Osteoblast (primary cell): ENCODE measurements around the gene SRRT. TPM values are rescaled to one million over a fixed set of nuclear protein-coding genes. Genes with fewer than 3 reads are reported as not detected.

Experiments
- DNase-seq: peaks from one replicate; pipeline ENCODE4 v3.0.0; 2011; ENCODE audit warnings: low spot score, mixed read lengths; ENCODE audit not compliant: insufficient read length; ENCODE audit errors: missing footprints
- H2AFZ ChIP-seq: 2 replicates; pipeline ENCODE4 v1.6.0; 2011; ENCODE audit warnings: mild to moderate bottlenecking, low read length
- H3K27ac ChIP-seq: 2 replicates; pipeline ENCODE4 v1.5.1; 2011; ENCODE audit warnings: mild to moderate bottlenecking, low read depth, low read length, moderate library complexity
- H3K27me3 ChIP-seq: 2 replicates; pipeline ENCODE4 v1.6.0; 2012; ENCODE audit warnings: mild to moderate bottlenecking, control low read depth, inconsistent platforms, low read length, moderate library complexity; ENCODE audit not compliant: insufficient read depth
- H3K36me3 ChIP-seq: 2 replicates; pipeline ENCODE4 v1.5.1; 2011; ENCODE audit warnings: mild to moderate bottlenecking, low read length, control low read depth, moderate library complexity; ENCODE audit not compliant: insufficient read depth
- H3K4me1 ChIP-seq: 2 replicates; pipeline ENCODE4 v1.5.1; 2011; ENCODE audit warnings: mild to moderate bottlenecking, low read length, control low read depth, moderate library complexity; ENCODE audit not compliant: insufficient read depth
- H3K4me2 ChIP-seq: 2 replicates; pipeline ENCODE4 v1.6.0; 2011; ENCODE audit warnings: mild to moderate bottlenecking, low read length; ENCODE audit not compliant: insufficient read depth
- H3K4me3 ChIP-seq: fragments of 200-600 bp; sonication (generic); 3 replicates; pipeline ENCODE4 v1.5.1; 2012; ENCODE audit warnings: mild to moderate bottlenecking, low read length, inconsistent platforms; ENCODE audit not compliant: insufficient read depth
- H3K79me2 ChIP-seq: 2 replicates; pipeline ENCODE4 v1.6.0; 2012; ENCODE audit warnings: mild to moderate bottlenecking, low read length, control low read depth, inconsistent platforms; ENCODE audit not compliant: insufficient read depth
- H3K9me3 ChIP-seq: 2 replicates; pipeline ENCODE4 v1.5.1; 2011; ENCODE audit warnings: low read depth, low read length, control low read depth
- H4K20me1 ChIP-seq: 2 replicates; pipeline ENCODE4 v1.6.0; 2012; ENCODE audit warnings: mild to moderate bottlenecking, low read length, control low read depth; ENCODE audit not compliant: insufficient read depth
- total RNA-seq: library from RNA; depleted of rRNA; stranded (reverse); fragments of >200 nt; gene quantifications from 2 replicates; pipeline ENCODE4 v1.2.3, GENCODE V29; 2012
- TF ChIP-seq, protein P1 (sequence below): IDR thresholded peaks from 2 replicates; pipeline ENCODE4 v1.5.1; 2011; ENCODE audit warnings: mild to moderate bottlenecking, low read depth, low read length, moderate library complexity; ENCODE audit errors: extremely low read depth

SRRT gene
- total RNA-seq, 1 donor: 42.0 TPM

DNA sequence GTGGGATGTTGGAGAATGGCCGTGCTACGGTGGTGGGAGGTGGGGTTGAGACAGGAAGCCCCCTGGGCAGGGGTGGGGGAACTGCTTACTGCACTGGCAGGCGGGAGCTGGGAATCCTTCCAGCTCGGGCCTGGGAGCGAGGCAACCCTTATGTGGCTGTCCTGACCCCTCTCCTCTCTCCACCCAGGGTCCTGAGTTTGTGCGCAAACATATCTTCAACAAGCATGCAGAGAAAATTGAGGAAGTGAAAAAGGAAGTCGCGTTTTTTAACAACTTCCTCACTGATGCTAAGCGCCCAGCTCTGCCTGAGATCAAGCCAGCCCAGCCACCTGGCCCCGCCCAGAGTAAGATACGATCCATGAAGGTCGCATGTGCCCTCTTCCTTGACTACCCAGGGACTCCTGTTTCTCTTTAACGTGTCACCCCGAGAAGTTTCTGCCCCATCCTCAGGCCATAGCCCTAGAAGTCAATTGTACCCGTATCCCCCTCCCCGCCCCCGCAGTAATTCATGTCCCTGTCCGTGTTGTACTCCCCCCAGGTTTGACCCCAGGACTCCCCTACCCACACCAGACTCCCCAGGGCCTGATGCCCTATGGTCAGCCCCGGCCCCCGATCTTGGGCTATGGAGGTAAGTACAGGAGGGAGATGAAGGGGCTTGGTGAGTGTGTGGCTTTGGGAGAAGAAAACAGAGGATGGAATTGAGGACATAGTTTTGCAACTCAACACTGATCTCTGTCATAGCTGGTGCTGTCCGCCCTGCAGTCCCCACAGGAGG, 12.8 kb downstream of the SRRT start:
- peaks cover 7% of the 10 kb centered on the region for H4K20me1 ChIP-seq
- H3K79me2 ChIP-seq: peaks cover 54% of the 10 kb centered on the region

DNA sequence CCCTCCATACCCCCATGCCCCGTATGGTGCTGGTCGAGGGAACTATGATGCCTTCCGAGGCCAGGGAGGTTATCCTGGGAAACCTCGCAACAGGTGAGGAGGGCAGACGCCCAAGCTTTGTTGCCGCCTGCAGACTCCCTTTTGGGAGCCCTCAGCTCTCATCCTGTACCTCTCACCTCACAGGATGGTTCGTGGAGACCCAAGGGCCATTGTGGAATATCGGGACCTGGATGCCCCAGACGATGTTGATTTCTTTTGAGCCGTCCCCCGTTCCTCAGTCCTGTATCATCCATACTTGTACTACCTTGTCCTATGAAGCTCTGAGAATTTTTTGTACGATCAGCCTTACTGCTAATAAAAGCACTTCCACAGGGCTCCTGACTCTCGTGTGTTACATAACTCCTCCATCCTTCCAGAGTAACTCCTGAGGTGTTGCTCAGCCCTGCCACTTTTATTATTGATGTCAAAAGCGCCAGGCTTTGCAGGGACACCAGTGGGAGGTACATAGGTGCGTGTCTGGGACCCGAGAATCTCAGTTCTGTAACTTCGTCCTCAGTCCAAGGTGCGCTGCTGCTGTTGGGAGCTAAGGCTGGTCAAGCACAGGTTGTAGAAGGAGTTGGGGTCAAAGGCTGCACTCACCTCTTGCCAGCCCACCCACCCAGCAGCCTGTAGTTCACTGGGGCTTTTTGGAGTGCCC, 13.5 kb downstream of the SRRT start:
- Histone ChIP-seq H2AFZ (no peak overlapping the region), H3K4me2 (peak overlapping the region; percentile 82), H3K27me3 (no peaks in the 10 kb centered on the region), H3K79me2 (peaks cover 47% of the 10 kb centered on the region), H3K4me3 (peak overlapping the region; percentile 79), H3K4me1 (peaks cover 22% of the 10 kb centered on the region), H3K9me3 (no peaks in the 10 kb centered on the region), H3K36me3 (peaks cover 54% of the 10 kb centered on the region), H3K27ac (peak overlapping the region; percentile 56), H4K20me1 (peaks cover 7% of the 10 kb centered on the region)
- TF ChIP-seq, protein P1, sequence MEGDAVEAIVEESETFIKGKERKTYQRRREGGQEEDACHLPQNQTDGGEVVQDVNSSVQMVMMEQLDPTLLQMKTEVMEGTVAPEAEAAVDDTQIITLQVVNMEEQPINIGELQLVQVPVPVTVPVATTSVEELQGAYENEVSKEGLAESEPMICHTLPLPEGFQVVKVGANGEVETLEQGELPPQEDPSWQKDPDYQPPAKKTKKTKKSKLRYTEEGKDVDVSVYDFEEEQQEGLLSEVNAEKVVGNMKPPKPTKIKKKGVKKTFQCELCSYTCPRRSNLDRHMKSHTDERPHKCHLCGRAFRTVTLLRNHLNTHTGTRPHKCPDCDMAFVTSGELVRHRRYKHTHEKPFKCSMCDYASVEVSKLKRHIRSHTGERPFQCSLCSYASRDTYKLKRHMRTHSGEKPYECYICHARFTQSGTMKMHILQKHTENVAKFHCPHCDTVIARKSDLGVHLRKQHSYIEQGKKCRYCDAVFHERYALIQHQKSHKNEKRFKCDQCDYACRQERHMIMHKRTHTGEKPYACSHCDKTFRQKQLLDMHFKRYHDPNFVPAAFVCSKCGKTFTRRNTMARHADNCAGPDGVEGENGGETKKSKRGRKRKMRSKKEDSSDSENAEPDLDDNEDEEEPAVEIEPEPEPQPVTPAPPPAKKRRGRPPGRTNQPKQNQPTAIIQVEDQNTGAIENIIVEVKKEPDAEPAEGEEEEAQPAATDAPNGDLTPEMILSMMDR: no peak
- DNase-seq: peak; percentile 72

More for the DNA sequence above, 12.8 kb downstream of the SRRT start:
- Histone ChIP-seq H3K27me3 (no peaks in the 10 kb centered on the region), H3K9me3 (no peaks in the 10 kb centered on the region), H3K27ac (no peak overlapping the region), H3K4me2 (peak overlapping the region; percentile 82), H2AFZ (no peak overlapping the region), H3K4me1 (peaks cover 22% of the 10 kb centered on the region), H3K36me3 (peaks cover 61% of the 10 kb centered on the region), H3K4me3 (no peak overlapping the region)
- peak; percentile 84 for DNase-seq
- TF ChIP-seq, protein P1: no peak

DNA sequence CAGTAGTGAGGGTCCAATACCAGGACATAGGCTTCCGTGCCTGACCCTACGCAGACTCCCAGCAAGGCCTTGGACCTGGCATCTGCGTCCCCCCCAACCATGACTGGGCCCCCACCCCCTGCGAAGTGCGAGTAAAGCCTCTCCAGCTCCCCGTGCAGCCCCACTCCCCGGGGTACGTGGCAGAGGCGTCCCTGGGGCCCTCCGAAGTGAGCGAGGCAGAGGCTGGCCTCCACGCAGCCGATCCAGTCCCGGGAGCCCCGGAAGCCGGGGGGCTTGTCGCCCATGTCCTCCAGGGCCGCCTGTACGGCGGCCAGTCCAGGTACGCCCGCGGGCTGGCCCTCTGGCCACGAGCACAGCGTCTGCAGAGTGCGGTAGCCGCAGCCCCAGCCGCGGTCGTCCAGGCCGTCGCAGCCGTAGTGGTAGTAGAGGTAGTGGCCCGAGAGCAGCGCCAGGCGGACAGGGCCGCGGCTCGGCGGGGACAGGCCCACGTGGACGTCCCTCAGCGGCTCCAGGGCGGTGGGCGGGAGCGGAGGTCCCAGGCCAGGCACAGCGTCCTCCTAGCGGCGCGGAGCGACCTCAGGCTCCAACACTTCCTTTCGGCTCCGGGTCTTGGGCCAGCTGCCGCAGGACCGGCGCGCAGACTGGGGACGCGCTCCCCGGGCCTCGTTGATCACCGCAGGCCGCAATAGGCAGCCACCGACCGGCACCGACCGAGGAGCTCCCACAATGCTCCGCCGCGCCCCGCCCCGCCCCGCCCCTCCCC, 14.3 kb downstream of the SRRT start, which contains the start of gene UFSP1:
Gene UFSP1 (minus strand): TSS at position 728 of the 763 bp plus-strand sequence. CDS start 444 bp downstream, at position 284.
- Histone ChIP-seq H3K4me2 (peak within 1 kb of the TSS; percentile 89), H4K20me1 (peaks cover 7% of the 10 kb centered on the region), H3K36me3 (peaks cover 47% of the 10 kb centered on the region), H3K4me1 (peaks cover 22% of the 10 kb centered on the region), H3K27me3 (peaks cover under 1% of the 10 kb centered on the region), H3K4me3 (peak within 1 kb of the TSS; percentile 79), H3K27ac (peak within 1 kb of the TSS; percentile 56), H3K79me2 (peaks cover 43% of the 10 kb centered on the region), H3K9me3 (no peaks in the 10 kb centered on the region), H2AFZ (peak within 1 kb of the TSS; percentile 93)
- DNase-seq: peak; percentile 90
- TF ChIP-seq, protein P1: no peak
